Measurements from ENCODE around the gene CARNS1. TPM values are rescaled to one million over a fixed set of nuclear protein-coding genes. Genes with fewer than 3 reads are reported as not detected.

CARNS1 gene
- polyA plus RNA-seq, 4 donors = 1.1 to 4.4 (median 1.8) TPM

GRCh38 chr11:67440229-67441097, 25.0 kb downstream of the CARNS1 start:
- no peak for DNase-seq (ENCODE audit: low read depth in 4 of 4, low spot score in 3 of 4)

- DNase-seq (ENCODE audit: low read depth in 4 of 4, low spot score in 3 of 4) = no peak
Observed at GRCh38 chr11:67441098-67441563, 25.7 kb downstream of the CARNS1 start.

- DNase-seq (ENCODE audit: low read depth in 4 of 4, low spot score in 3 of 4) = no peak
Observed at GRCh38 chr11:67441731-67442351, 26.4 kb downstream of the CARNS1 start.

GRCh38 chr11:67442504-67443404, 27.3 kb downstream of the CARNS1 start:
- no peak for DNase-seq (ENCODE audit: low read depth in 4 of 4, low spot score in 3 of 4)

GRCh38 chr11:67445515-67445914, 30.0 kb downstream of the CARNS1 start:
- no peak for DNase-seq (ENCODE audit: low read depth in 4 of 4, low spot score in 3 of 4)

- DNase-seq (ENCODE audit: low read depth in 4 of 4, low spot score in 3 of 4) = no peak
Observed at GRCh38 chr11:67448220-67448609, 32.7 kb downstream of the CARNS1 start.

GRCh38 chr11:67449116-67449844, 33.8 kb downstream of the CARNS1 start:
- no peak for DNase-seq (ENCODE audit: low read depth in 4 of 4, low spot score in 3 of 4)

GRCh38 chr11:67450796-67451657, 35.5 kb downstream of the CARNS1 start:
- DNase-seq (ENCODE audit: low read depth in 4 of 4, low spot score in 3 of 4) = no peak

GRCh38 chr11:67451658-67451976, 36.1 kb downstream of the CARNS1 start:
- no peak for DNase-seq (ENCODE audit: low read depth in 4 of 4, low spot score in 3 of 4)

- no peak for DNase-seq (ENCODE audit: low read depth in 4 of 4, low spot score in 3 of 4)
Observed at GRCh38 chr11:67452141-67452952, 36.9 kb downstream of the CARNS1 start, which contains the start of gene GPR152. Gene GPR152, minus strand, starts transcription at chr11:67452729. Its CDS starts 5 bp downstream, at chr11:67452724.

- no peak for DNase-seq (ENCODE audit: low read depth in 4 of 4, low spot score in 3 of 4)
Observed at GRCh38 chr11:67453816-67454732, 38.6 kb downstream of the CARNS1 start.

- no peak for DNase-seq (ENCODE audit: low read depth in 4 of 4, low spot score in 3 of 4)
Observed at GRCh38 chr11:67455054-67455453, 39.6 kb downstream of the CARNS1 start, which contains the start of gene CABP4. Gene CABP4, plus strand, starts transcription at chr11:67455354. Its CDS starts 70 bp downstream, at chr11:67455424.

GRCh38 chr11:67456068-67456705, 40.7 kb downstream of the CARNS1 start:
- DNase-seq (ENCODE audit: low read depth in 4 of 4, low spot score in 3 of 4) = no peak

- DNase-seq (ENCODE audit: low read depth in 4 of 4, low spot score in 3 of 4) = no peak
Observed at GRCh38 chr11:67457453-67457852, 42.0 kb downstream of the CARNS1 start.

GRCh38 chr11:67458266-67458665, 42.8 kb downstream of the CARNS1 start:
- DNase-seq (ENCODE audit: low read depth in 4 of 4, low spot score in 3 of 4) = no peak

- DNase-seq (ENCODE audit: low read depth in 4 of 4, low spot score in 3 of 4) = no peak
Observed at GRCh38 chr11:67463186-67463585, 47.7 kb downstream of the CARNS1 start.

Measured in left renal pelvis (tissue), 4 donors.